Measurements from ENCODE around the gene LUC7L.
"Not testable (repeated sequence)": the region's sequence is repeated elsewhere in the genome, so short reads cannot be mapped to it uniquely, and the experiment has no call there.

Gene LUC7L

GRCh38 chr16:263944-264343 is 34.7 kb upstream of the LUC7L start:
- in situ Hi-C loops (cut with HindIII; ENCODE audit: low sequenced_read_pairs) = no loop called here

DNA sequence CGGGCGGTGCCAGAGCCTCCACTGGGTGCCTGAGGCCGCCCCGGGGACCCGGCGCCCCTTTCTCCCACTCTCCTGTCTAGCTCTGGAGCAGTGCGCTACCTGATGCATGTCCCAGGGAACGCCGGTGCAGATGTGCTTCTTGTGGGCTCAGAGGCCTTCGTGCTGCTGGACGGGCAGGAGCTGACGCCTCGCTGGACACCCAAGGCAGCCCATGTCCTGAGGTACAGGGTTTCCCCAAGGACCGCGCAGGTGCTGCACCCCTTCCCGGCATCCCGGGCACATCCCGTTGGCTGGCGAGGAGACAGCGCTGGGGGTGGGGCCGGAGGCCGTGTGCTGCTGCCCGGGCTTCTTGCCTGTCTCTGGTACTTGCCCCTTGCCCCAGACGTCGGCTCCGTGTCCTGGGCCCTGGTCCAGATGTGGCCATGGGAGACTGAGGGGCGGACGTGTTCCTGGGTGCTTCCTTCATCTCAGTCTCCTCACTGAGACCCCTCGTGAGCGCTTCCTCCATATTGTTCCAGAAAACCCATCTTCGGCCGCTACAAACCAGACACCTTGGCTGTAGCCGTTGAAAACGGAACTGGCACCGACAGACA is 34.0 kb upstream of the LUC7L start:
- in situ Hi-C loops (cut with HindIII; ENCODE audit: low sequenced_read_pairs) = no loop called here

- in situ Hi-C loops (cut with HindIII; ENCODE audit: low sequenced_read_pairs) = no loop called here
These were observed 33.0 kb upstream of the LUC7L start for GRCh38 chr16:262121-262745.

DNA sequence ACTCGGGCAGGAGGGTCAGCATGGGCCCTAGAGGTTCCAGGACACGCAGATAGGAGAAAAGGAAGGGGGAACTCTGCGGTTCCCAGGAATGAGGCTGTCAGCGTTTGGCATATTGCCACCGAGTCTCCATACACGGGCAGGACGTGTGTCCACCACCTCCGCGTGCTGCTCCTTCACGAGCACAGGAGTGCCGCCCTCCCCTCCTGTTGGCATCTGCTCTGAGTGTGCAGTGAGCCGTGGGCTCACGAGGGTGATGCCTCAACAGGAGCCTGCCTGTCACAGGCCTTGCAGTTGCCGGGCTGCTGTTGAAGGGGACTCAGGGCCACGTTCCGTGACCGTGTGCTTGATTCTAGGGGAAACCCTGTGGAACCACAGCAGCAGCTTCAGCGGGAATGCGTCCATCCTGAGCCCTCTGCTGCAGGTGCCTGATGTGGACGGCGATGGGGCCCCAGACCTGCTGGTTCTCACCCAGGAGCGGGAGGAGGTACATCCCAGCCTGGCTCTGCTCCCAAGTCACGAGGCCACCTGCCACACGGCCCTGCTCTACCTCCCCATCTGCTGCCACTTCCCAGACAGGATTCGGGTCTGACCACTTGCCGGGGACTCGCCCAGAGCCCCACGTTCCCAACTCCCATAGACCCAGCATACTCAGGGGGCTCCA is 31.9 kb upstream of the LUC7L start:
- in situ Hi-C loops (cut with HindIII; ENCODE audit: low sequenced_read_pairs) = no loop called here

DNA sequence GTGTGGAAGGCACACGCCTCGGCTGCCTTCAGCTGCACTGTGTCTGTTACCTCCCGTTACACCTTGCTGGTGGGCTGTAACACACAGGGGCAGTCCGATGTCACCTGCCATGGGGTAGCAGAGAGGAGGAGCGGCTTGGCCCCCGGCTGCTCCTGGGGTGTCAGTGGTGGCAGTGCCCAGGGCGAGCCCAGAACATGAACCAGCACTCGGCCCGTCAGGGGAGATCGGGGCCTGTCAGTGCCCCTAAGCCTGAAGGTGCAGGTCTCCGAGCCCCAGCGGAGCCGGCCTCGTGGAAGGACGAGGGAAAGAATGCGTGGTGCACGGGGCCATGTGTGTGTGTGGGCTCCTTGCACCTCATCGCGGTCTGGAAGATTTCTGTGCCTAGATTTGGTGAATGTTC is 31.1 kb upstream of the LUC7L start:
- in situ Hi-C loops (cut with HindIII; ENCODE audit: low sequenced_read_pairs) = no loop called here

DNA sequence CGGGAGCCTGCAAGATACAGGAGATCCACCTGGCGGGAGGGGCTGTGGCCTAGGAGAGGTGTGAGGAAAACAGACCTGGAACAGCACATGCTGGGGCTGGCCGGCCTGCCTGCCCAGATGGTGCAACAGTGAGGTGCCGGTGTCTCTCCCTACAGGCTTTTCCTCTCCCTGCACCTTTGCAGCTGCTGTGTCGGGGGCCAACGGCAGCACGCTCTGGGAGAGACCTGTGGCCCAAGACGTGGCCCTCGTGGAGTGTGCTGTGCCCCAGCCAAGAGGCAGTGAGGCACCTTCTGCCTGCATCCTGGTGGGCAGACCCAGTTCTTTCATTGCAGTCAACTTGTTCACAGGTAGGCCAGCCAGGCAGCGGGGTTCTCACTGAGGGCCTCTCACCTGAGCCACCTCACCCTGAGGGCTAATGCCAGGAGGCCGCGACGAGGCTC is 30.6 kb upstream of the LUC7L start:
- in situ Hi-C loops (cut with HindIII; ENCODE audit: low sequenced_read_pairs) = no loop called here

DNA sequence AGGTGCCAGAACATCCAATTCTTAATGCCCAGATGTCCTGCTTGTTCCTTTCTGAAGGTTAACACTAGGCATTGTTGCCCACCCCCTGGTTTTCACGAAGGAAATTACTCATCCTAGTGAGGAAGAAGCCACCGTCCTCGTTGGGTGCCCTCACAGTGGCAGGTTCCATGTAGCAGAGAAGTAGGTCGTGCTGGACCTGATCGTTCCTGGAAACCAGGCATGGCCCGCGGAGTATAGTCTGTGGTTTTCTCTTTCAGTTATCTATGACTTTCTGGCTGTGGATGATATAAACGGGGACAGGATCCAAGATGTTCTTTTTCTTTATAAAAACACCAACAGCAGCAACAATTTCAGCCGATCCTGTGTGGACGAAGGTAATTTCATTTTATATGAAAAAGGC is 30.0 kb upstream of the LUC7L start:
- in situ Hi-C loops (cut with HindIII; ENCODE audit: low sequenced_read_pairs) = no loop called here

DNA sequence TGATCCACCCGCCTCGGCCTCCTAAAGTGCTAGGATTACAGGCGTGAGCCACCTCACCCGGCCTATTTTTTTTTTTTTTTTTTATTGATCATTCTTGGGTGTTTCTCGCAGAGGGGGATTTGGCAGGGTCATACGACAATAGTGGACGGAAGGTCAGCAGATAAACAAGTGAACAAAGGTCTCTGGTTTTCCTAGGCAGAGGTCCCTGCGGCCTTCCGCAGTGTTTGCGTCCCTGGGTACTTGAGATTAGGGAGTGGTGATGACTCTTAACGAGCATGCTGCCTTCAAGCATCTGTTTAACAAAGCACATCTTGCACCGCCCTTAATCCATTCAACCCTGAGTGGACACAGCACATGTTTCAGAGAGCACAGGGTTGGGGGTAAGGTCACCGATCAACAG is 28.8 kb upstream of the LUC7L start:
- in situ Hi-C loops (cut with HindIII; ENCODE audit: low sequenced_read_pairs) = not testable (repeated sequence)

DNA sequence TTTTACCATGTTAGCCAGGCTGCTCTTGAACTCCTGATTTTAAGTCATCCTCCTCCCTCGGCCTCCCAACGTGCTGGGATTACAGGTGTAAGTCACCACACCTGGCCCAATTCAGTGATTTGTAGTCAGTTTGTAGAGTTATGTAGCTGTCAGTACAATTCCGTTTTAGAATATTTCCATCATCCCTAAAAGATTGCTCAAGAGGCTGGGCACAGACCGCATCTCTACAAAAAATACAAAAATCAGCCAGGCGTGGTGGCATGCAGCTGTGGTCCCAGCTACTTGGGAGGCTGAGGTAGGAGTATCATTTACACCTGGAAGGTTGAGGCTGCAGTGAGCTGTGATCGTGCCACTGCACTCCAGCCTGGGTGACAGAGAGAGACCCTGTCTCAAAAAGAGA is 25.9 kb upstream of the LUC7L start:
- in situ Hi-C loops (cut with HindIII; ENCODE audit: low sequenced_read_pairs) = no loop called here

GRCh38 chr16:254461-254860 is 25.2 kb upstream of the LUC7L start:
- in situ Hi-C loops (cut with HindIII; ENCODE audit: low sequenced_read_pairs) = no loop called here

DNA sequence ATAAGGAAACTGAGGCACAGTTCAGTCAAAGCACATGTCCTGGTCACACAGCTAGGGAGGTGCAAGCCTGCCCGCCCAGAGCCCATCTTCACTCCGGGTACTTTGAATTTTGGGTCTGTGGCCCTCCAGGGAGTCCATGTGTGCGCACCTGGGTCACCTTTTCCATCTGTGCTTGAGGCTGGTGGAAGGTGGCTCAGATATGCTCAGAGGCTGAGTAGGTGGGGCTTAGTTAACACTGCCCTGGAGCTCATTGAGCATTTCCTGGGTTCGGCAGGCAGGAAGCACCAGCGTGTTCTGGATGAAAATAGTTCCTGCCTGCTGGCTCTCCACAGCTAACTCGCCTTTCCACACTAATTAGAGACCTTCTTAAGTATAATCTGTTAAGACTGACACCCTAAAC is 24.6 kb upstream of the LUC7L start:
- in situ Hi-C loops (cut with HindIII; ENCODE audit: low sequenced_read_pairs) = no loop called here

DNA sequence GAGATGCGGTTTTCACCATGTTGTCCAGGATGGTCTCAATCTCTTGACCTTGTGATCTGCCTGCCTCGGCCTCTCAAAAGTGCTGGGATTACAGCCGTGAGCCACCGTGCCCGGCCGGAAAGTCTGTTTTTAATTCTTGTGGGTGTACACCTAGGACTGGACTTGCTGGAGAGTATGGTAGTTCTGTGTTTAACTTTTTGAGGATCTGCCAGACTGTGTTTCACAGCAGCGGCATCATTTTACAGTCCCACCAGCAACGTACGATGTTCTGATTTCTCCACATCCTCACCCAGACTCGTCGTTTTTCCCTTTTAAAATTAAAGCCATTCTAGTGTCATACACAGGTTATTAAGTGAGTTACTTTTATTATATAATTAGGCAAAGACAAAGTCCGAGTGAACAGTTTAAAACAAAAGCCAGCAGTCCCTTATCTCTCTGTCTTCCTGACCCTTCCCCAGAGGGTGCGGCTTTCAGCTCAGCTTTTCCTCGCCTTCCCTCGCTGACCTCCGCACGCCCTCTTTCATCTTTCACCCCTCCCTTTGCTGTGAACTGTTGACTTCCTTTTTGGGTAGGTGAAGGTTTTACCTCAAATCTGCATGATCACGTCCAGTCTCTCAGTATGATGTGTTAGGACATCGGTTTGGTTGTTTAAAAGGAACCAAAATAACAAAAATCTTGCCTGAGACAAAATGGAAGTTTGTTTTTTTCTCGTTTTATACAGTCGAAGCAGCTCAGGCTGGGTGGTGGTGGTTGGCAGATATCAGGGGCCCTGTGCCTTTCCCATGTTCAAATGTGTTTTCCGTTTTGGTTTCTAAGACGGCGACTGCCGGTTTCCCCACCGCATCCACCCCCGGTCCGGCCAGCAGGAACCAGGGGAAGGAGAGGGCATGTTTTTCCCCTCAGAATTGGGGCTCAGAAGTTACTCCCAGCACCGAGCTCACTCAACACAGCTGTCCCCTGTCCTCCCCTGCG is 23.4 kb upstream of the LUC7L start:
- in situ Hi-C loops (cut with HindIII; ENCODE audit: low sequenced_read_pairs) = no loop called here

GRCh38 chr16:249431-249830 is 20.2 kb upstream of the LUC7L start:
- in situ Hi-C loops (cut with HindIII; ENCODE audit: low sequenced_read_pairs) = loop anchor here (5.0 kb wide), 3 partner anchors 37 to 73 kb away; no protein-coding TSS in a partner anchor

- in situ Hi-C loops (cut with HindIII; ENCODE audit: low sequenced_read_pairs) = loop anchor here (5.0 kb wide), 3 partner anchors 35 to 75 kb away; no protein-coding TSS in a partner anchor
These were observed 17.8 kb upstream of the LUC7L start for GRCh38 chr16:247027-247426.

- in situ Hi-C loops (cut with HindIII; ENCODE audit: low sequenced_read_pairs) = loop anchor here (5.0 kb wide), 3 partner anchors 33 to 77 kb away; no protein-coding TSS in a partner anchor
These were observed 15.9 kb upstream of the LUC7L start for GRCh38 chr16:245105-245504.

DNA sequence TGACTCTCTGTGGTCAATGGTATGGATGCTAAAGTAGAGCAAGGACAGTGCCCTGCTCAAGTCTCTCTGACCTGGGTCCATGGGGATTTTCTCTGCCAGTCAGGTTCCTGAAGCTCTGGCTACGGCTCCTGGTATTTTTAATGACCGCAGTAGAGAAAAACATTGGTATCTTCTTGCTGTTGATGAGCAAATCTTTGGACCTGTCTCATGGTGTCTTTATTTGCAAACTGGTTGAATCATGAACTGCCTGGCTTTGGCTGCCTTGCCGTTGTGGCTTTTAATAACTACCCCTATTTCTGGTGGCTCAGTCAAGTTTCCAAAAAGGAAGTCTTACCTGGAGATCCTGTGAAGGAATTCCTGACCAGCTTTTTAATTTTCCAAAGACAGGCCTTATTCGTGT is 14.1 kb upstream of the LUC7L start:
- in situ Hi-C loops (cut with HindIII; ENCODE audit: low sequenced_read_pairs) = no loop called here

DNA sequence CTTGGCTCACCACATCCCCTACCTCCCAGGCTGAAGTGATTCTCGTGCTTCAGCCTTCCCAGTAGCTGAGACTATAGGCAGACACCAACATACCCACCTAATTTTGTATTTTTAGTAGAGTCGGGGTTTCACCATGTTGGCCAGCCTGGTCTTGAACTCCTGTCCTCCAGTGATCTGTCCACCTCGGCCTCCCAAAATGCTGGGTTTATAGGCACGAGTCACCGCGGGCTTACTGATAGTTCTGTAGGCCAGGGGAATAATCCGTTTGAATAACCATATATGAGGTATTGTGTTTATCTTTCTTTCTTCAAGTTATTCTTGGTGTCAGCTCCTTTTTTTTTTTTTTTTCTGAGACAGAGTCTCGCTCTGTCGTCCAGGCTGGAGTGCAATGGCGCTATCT is 13.0 kb upstream of the LUC7L start:
- in situ Hi-C loops (cut with HindIII; ENCODE audit: low sequenced_read_pairs) = no loop called here

- in situ Hi-C loops (cut with HindIII; ENCODE audit: low sequenced_read_pairs) = no loop called here
These were observed 11.3 kb upstream of the LUC7L start for GRCh38 chr16:240559-240958.

DNA sequence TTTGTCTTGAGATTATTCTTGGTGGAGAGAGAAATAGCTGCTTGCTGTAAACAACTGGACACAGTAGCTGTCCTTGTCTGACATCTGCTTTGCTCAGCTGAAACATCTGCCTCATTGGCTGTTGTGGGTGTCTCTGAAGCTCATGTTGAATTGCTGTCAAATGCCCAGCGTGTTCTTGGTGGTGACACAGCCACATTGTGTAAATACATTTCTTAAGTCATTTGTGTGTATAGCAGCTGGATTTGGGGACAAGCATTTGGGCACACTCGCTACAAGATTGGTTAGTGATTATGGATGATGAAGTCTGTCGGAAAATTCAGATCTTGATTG is 10.7 kb upstream of the LUC7L start:
- in situ Hi-C loops (cut with HindIII; ENCODE audit: low sequenced_read_pairs) = no loop called here

GRCh38 chr16:234468-235305 is 5.4 kb upstream of the LUC7L start, which contains the start of gene FAM234A:
Gene FAM234A (plus strand): TSS chr16:234821. CDS start chr16:254414, 19,593 bp downstream.
- in situ Hi-C loops (cut with HindIII; ENCODE audit: low sequenced_read_pairs) = no loop called here
